Transverse colon (tissue), 4 donors: ENCODE results near the gene ME2. TPM values are rescaled to one million over a fixed set of nuclear protein-coding genes. Genes with fewer than 3 reads are reported as not detected.

Source experiments
- DNase-seq: peaks from one replicate; pipeline ENCODE4 v3.0.0-alpha.2; 2019
- H3K27ac ChIP-seq, 4 donors: fragments of 200-600 bp; sonication (generic); 2 replicates each; pipeline ENCODE4 v1.5.1; 2016 to 2018; ENCODE audit warnings: inconsistent platforms in 4 of 4
- H3K27me3 ChIP-seq: fragments of 200-600 bp; sonication (generic); 2 replicates; pipeline ENCODE4 v1.5.1; 2017; ENCODE audit warnings: inconsistent platforms
- H3K36me3 ChIP-seq, 4 donors: fragments of 200-600 bp; sonication (generic); 2 replicates each; pipeline ENCODE4 v1.5.1; 2017 to 2019; ENCODE audit warnings: inconsistent platforms in 4 of 4
- H3K4me1 ChIP-seq, 4 donors: fragments of 200-600 bp; sonication (generic); 2 replicates each; pipeline ENCODE4 v1.5.1; 2017 to 2020; ENCODE audit warnings: inconsistent platforms in 4 of 4
- H3K4me3 ChIP-seq, 4 donors: fragments of 200-600 bp; sonication (generic); 1 replicate in 1 of 4; 2 replicates in 3 of 4; pipeline versions ENCODE4 v1.5.1 to v1.6.1; 2017 to 2019; ENCODE audit warnings: inconsistent platforms in 4 of 4
- H3K9me3 ChIP-seq, 2 donors: fragments of 200-600 bp; sonication (generic); 2 replicates each; pipeline ENCODE4 v1.5.1; 2017 to 2019; ENCODE audit warnings: inconsistent platforms in 2 of 2
- CTCF ChIP-seq, 5 experiments: fragments of 200-600 bp in 3 of 5; fragments of 450-650 bp in 2 of 5; sonication (generic) in 3 of 5; IDR thresholded peaks; 1 replicate in 2 of 5; 2 replicates in 3 of 5; pipeline ENCODE4 v1.5.1; 2016 to 2017; ENCODE audit warnings: antibody characterized with exemption in 5 of 5, inconsistent platforms in 3 of 5, mild to moderate bottlenecking in 2 of 5, moderate library complexity in 1 of 5
- EP300 ChIP-seq: sonication (generic); formaldehyde crosslinking; IDR thresholded peaks from one replicate; pipeline ENCODE4 v1.6.1; 2017; ENCODE audit warnings: antibody characterized with exemption, low read depth
- POLR2A ChIP-seq: fragments of 450-650 bp; IDR thresholded peaks from one replicate; pipeline ENCODE4 v1.6.1; 2016; ENCODE audit warnings: antibody characterized with exemption, mild to moderate bottlenecking, moderate library complexity
- POLR2AphosphoS5 ChIP-seq, 3 donors: sonication (generic); formaldehyde crosslinking; IDR thresholded peaks; one replicate each; pipeline ENCODE4 v1.6.1; 2016; ENCODE audit warnings: antibody characterized with exemption in 3 of 3
- WGBS, 2 donors: methylation state at CpG; one replicate each; pipeline ENCODE4 v1.1.5; 2018; ENCODE audit warnings: low coverage in 1 of 2; 5-methylcytosine and 5-hydroxymethylcytosine counted together
- in situ Hi-C, 4 donors: fragments of 200-750 bp; cut with MboI; loops; one replicate each; pipeline versions ENCODE4 v1.15.0 to v1.15.1; 2017; ENCODE audit warnings: low sequenced_read_pairs in 3 of 4, low pct_ligation_motif_present in 1 of 4, low pct_unique_long_range_greater_than_20kb in 1 of 4
- intact Hi-C: fragments of 100-400 bp; cut with DNase I; formaldehyde crosslinking; loops from one replicate; pipeline ENCODE4 v1.15.1; 2023; ENCODE audit warnings: low total_unique reads
- total RNA-seq, 4 donors: library from RNA; depleted of rRNA; stranded (reverse); fragments of >200 nt; gene quantifications; one replicate each; pipeline ENCODE4 v1.1.0, GENCODE V29; 2016

ME2 gene
- total RNA-seq, 4 donors from 2014 or later: 28.8 to 84.5 (median 53.2) TPM

GRCh38 chr18:50933684-50934083, 54.8 kb downstream of the ME2 start:
- H3K9me3 ChIP-seq: no peaks in the 10 kb centered on the region
- TF ChIP-seq POLR2AphosphoS5 (IDR thresholded peaks at IDR 0.05) (no peak), POLR2A (no peak), EP300 (no peak), CTCF (IDR thresholded peaks at IDR 0.05) (no peak)
- in situ Hi-C loops: no loop called here
- H3K27ac ChIP-seq: no peak overlapping the region
- DNase-seq: no peak
- H3K4me1 ChIP-seq: no peaks in the 10 kb centered on the region
- H3K4me3 ChIP-seq: no peak overlapping the region
- WGBS, 2 donors: 94 to 100% methylated on average over 5 of the region's 5 CpGs
- intact Hi-C loops: no loop called here
- H3K27me3 ChIP-seq: no peaks in the 10 kb centered on the region
- H3K36me3 ChIP-seq: peaks cover 0 to 23% (median 2%) of the 10 kb centered on the region in 4 donors

DNA sequence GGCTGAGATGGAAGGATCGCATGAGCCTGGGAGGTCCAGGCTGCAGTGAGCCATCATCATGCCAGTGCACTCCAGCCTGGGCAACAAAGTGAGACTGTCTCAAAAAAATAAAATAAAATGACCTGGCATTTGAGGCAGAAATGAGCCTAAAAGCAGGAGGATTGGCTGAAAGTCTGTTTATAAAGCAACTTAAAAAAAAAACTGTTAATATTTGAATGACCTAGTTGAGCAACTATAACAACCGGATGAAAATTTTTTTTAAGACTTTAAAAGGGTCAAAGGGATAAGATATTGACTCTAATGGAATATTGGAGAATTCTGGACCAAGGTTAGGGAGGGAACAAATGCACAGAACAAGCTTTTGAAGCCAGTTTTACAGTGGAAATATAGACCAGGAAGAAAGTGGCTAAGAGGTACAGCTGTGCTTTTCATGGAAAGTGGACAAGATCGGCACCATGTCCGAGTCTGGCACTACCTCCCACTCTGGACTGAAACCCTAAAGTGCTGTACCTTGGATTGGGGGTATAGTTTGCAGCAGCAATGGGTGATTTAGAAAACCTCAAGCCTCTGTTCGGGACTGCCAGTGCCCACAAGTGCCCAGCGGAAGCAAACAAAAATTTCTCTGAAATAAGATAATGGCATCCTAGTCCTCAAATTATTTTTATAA, 55.8 kb downstream of the ME2 start:
- TF ChIP-seq EP300 (no peak), POLR2A (no peak), POLR2AphosphoS5 (IDR thresholded peaks at IDR 0.05) (no peak), CTCF (IDR thresholded peaks at IDR 0.05) (no peak)
- H3K36me3 ChIP-seq: peaks cover 0 to 23% (median 0%) of the 10 kb centered on the region in 4 donors
- WGBS, 2 donors: 90 to 95% methylated on average over 1 to 6 of the region's 6 CpGs
- H3K27ac ChIP-seq: no peak overlapping the region
- intact Hi-C loops (no loop called here), in situ Hi-C loops (no loop called here)
- H3K27me3 ChIP-seq: no peaks in the 10 kb centered on the region
- no peak for DNase-seq
- H3K4me3 ChIP-seq: no peak overlapping the region
- H3K9me3 ChIP-seq: no peaks in the 10 kb centered on the region
- H3K4me1 ChIP-seq: no peaks in the 10 kb centered on the region

DNA sequence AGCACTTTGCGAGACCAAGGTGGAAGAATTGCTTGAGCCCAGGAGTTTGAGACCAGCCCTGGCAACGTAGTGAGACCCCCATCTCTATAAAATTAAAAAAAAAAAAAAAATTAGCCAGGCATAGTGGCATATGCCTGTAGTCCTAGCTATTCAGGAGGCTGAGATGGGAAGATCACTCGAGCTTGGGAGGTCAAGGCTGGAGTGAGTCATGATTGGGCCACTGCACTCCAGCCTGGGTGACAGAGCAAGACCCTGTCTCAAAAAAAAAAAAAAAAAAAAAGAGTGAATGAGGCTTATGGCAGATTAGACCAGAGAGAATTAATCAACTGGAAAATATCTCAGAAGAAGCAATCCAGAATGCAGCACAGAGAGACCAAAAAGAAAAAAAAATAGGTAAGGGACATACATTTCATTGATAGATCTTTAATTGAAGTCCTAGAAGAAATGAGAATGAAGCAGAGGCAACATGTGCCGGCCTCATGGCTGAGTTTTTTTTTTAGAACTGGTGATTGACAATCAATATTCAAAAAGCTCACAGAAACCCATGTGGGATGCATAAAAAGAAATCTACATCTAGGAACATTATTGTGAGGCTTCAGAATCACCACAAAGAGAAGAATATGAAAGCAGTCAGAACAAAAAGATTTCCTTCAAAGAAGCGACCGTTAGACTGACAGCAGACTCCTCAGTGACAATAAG, 56.7 kb downstream of the ME2 start:
- Histone ChIP-seq H3K27ac (no peak overlapping the region), H3K4me3 (no peak overlapping the region), H3K27me3 (no peaks in the 10 kb centered on the region), H3K4me1 (no peaks in the 10 kb centered on the region), H3K9me3 (no peaks in the 10 kb centered on the region), H3K36me3 (peaks cover 0 to 27% (median 3%) of the 10 kb centered on the region in 4 donors)
- in situ Hi-C loops (no loop called here), intact Hi-C loops (no loop called here)
- WGBS, 2 donors: 82 to 93% methylated on average over 2 to 6 of the region's 6 CpGs
- TF ChIP-seq CTCF (IDR thresholded peaks at IDR 0.05) (no peak), POLR2AphosphoS5 (IDR thresholded peaks at IDR 0.05) (no peak), POLR2A (no peak), EP300 (no peak)
- DNase-seq: no peak

DNA sequence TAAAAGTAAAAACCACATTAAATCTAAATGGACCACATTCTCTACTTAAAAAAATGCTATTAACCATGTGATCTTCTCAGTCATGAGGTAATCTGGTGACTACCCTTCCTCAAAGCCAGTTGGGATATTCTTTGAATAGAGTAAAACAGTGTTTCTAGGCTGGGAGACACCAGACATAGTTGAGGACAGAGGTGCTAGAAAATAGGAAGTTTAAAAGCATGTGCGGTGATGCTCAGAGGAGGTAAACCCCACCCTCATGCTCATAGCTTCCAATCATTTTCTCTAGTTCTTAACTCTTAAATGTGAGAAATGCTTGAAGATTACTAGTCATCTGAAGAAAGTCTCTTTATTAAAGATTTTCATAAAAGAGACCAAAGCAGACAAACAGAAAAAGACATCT, 58.3 kb downstream of the ME2 start:
- no peaks in the 10 kb centered on the region for H3K4me1 ChIP-seq
- WGBS, 2 donors: 82 to 93% methylated on average over 1 of the region's 1 CpG
- H3K27me3 ChIP-seq: no peaks in the 10 kb centered on the region
- H3K4me3 ChIP-seq: no peak overlapping the region
- H3K36me3 ChIP-seq: peaks cover 0 to 25% (median 3%) of the 10 kb centered on the region in 4 donors
- intact Hi-C loops (no loop called here), in situ Hi-C loops (no loop called here)
- no peak overlapping the region for H3K27ac ChIP-seq
- DNase-seq: no peak
- TF ChIP-seq POLR2A (no peak), POLR2AphosphoS5 (IDR thresholded peaks at IDR 0.05) (no peak), EP300 (no peak), CTCF (IDR thresholded peaks at IDR 0.05) (no peak)
- H3K9me3 ChIP-seq: no peaks in the 10 kb centered on the region
